IPS-18a (cell line): ENCODE data around the gene SPECC1L.

Source experiments
- H3K27ac ChIP-seq: one replicate; pipeline ENCODE4 v1.5.1; 2013; ENCODE audit warnings: low read length
- H3K27me3 ChIP-seq: one replicate; pipeline ENCODE4 v1.6.1; 2013; ENCODE audit warnings: mild to moderate bottlenecking, low read length; ENCODE audit not compliant: control insufficient read depth, insufficient read depth
- H3K36me3 ChIP-seq: one replicate; pipeline ENCODE4 v1.6.1; 2013; ENCODE audit warnings: low read depth, low read length; ENCODE audit not compliant: control insufficient read depth
- H3K4me1 ChIP-seq: one replicate; pipeline ENCODE4 v1.6.1; 2013; ENCODE audit warnings: low read depth, low read length; ENCODE audit not compliant: control insufficient read depth
- H3K4me3 ChIP-seq: one replicate; pipeline ENCODE4 v1.5.1; 2013; ENCODE audit warnings: low read length
- H3K9ac ChIP-seq: one replicate; pipeline ENCODE4 v1.6.1; 2013; ENCODE audit warnings: mild to moderate bottlenecking, low read length, moderate library complexity
- H3K9me3 ChIP-seq: one replicate; pipeline ENCODE4 v1.6.1; 2013; ENCODE audit warnings: low read depth, low read length; ENCODE audit not compliant: control insufficient read depth

SPECC1L gene

DNA sequence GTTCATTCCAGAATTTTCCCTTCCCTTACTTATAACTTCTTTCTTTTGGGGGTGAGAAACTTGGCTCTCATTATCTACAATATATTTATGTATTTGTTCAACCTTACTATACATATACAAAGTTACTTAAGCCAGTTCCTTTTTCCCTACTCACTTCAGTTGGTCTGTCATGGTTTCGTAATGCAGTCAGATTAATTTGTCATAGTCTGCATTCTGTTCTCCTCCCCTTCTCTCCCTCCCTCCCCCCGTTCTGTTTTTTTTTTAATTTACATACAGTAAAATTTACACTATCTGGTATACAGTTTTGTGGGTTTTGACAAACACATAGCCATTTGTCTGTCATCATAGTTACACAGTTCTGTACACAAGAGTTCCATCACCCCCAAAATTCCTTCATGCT is 84.9 kb downstream of the SPECC1L start:
- H3K36me3 ChIP-seq = peaks cover 31% of the 10 kb centered on the region

DNA sequence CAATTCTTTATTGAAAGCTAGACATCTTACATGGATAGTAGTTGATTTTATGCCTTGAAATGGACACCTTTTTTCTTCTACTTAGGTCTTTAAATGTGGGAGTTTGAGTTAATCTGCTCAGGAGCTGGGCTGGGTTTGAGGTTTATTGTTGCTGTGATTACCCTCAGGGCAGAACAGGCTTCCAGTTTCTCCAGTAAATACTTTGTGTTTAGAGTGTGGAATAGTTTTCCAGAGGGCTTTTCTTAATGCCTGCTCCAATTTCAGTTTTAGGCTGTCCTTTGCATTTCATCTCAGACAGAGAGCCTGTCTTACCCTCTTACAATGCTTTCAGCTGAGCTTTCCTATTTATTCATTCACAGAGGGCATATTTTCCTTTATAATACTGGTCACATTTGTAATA is 86.9 kb downstream of the SPECC1L start:
- Histone ChIP-seq H3K27ac (no peak overlapping the region), H3K9me3 (no peaks in the 10 kb centered on the region), H3K36me3 (peaks cover 21% of the 10 kb centered on the region), H3K27me3 (no peaks in the 10 kb centered on the region), H3K9ac (no peak overlapping the region), H3K4me3 (no peak overlapping the region), H3K4me1 (no peaks in the 10 kb centered on the region)

More for the DNA sequence above, 84.9 kb downstream of the SPECC1L start:
- Histone ChIP-seq H3K9ac (no peak overlapping the region), H3K4me3 (no peak overlapping the region), H3K27ac (no peak overlapping the region), H3K27me3 (no peaks in the 10 kb centered on the region), H3K4me1 (no peaks in the 10 kb centered on the region), H3K9me3 (no peaks in the 10 kb centered on the region)

DNA sequence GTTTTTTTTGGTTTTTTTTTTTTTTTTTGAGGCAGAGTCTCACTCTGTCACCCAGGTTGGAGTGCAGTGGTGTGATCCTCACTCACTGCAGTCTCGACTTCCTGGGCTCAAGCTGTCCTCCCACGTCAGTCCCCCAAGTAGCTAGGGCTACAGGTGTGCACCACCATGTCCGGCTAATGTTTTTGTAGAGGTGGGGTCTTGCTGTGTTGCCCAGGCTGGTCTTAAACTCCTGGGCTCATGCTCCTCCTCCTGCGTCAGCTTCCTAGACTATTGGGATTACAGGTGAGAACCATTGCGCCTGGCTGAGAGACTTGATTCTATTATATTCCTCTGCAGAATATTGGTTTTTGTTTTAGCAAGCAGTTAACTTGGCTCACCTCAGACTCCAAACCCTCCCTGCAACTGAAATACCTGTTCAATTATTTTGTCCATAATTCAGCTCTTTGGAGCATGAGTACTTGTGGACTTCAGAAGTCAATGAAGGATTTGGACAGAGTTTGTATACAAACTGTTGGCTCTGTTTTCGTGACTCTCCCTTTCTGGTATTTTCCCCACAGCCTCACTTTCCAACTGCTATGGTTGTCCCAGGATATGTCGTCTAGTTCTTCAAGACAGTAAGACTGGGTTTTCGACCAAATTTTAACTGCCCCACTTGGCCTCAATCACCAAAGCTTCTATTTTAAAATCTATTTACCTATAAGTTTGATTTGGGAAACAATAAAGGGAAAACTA is 87.6 kb downstream of the SPECC1L start:
- H3K27me3 ChIP-seq = no peaks in the 10 kb centered on the region
- H3K36me3 ChIP-seq = peaks cover 27% of the 10 kb centered on the region
- H3K27ac ChIP-seq = no peak overlapping the region
- no peaks in the 10 kb centered on the region for H3K9me3 ChIP-seq
- H3K4me1 ChIP-seq = no peaks in the 10 kb centered on the region
- no peak overlapping the region for H3K4me3 ChIP-seq
- no peak overlapping the region for H3K9ac ChIP-seq

DNA sequence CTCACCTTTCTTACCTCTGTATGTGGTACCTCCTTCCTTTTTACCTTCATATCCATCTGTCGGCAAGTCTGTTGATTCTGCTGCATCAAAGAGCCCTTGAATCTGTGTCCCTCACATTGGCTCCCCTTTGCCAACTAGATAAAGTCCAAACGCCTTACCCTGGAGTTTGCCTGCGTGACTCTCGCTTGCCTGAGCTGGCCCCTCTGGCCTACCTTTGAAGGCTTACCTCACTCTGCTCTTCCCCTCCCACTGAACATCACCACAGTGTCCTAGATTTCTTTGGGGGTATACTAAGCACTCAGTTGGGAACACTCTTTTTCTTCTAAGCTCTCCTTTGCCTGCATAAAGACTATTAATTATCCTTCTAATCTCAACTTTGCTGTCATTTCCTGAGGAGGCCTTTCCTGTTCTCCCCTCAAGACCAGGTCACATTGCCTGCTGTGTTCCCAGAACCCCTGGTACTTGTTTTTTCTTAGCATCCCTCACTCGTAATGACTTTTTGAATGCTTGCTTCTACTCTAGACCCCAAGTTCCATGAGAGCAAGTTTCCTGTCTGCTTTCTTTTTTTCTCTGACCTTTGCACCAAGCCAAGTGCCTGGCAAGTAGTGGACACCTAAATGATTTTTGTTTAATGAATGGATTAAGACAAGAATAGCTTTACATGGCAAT is 89.0 kb downstream of the SPECC1L start:
- H3K27me3 ChIP-seq = no peaks in the 10 kb centered on the region
- peaks cover 22% of the 10 kb centered on the region for H3K36me3 ChIP-seq
- H3K9me3 ChIP-seq = no peaks in the 10 kb centered on the region
- H3K27ac ChIP-seq = no peak overlapping the region
- no peak overlapping the region for H3K4me3 ChIP-seq
- no peaks in the 10 kb centered on the region for H3K4me1 ChIP-seq
- no peak overlapping the region for H3K9ac ChIP-seq

DNA sequence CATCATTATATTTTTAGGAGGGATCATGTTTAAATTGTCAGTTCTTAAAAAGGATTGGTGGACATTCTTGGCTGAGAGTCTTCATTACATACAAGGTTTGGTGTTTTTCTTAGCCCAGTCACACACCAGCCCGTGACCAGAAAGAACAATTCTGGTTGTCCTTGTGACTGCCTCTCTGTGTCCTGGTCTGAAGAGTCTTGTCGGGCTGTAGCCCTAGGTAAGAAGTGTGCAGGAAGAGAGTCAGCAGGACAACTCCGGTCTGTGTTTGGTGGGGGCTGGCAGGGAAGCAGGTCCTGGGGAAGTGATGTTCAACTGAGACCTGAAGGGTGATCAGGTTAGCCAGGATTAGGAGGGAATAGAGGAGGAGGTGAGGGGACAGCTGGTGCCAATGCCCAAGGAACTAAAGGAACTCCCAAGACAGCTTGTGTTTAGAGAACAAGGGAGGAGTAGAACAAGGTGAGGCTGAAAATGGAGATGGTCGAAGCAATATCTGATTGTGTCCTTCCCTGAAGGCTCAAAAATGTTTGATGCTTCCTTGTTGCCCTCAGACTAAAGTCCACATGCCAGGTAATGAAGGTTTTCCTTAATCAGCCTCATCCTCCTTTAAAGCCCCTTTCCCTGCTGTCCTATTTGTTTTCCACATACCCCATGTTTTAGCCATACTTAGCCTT is 91.5 kb downstream of the SPECC1L start:
- no peaks in the 10 kb centered on the region for H3K27me3 ChIP-seq
- no peak overlapping the region for H3K9ac ChIP-seq
- H3K27ac ChIP-seq = no peak overlapping the region
- no peaks in the 10 kb centered on the region for H3K4me1 ChIP-seq
- no peak overlapping the region for H3K4me3 ChIP-seq
- peaks cover 30% of the 10 kb centered on the region for H3K36me3 ChIP-seq
- no peaks in the 10 kb centered on the region for H3K9me3 ChIP-seq

DNA sequence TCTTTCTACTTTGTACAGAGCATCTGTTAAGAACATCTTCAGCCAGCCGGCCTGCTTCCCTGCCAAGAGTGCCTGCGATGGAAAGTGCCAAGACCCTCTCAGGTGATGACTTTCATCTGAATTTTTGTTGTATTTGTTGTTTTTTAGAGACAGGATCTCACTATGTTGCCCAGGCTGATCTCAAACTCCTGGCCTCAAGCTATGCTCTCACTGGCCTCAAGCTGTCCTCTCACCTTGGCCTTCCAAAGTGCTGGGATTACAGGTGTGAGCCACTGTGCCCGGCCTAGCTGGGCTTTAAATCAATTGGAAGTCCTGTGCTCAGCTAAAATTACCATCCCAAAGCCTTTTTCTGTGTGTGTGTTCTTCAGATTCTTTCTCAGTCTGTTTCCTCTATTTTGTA is 92.6 kb downstream of the SPECC1L start:
- H3K27ac ChIP-seq = no peak overlapping the region
- H3K36me3 ChIP-seq = peaks cover 36% of the 10 kb centered on the region
- H3K9ac ChIP-seq = no peak overlapping the region
- H3K27me3 ChIP-seq = no peaks in the 10 kb centered on the region
- H3K4me1 ChIP-seq = no peaks in the 10 kb centered on the region
- no peak overlapping the region for H3K4me3 ChIP-seq
- H3K9me3 ChIP-seq = no peaks in the 10 kb centered on the region

DNA sequence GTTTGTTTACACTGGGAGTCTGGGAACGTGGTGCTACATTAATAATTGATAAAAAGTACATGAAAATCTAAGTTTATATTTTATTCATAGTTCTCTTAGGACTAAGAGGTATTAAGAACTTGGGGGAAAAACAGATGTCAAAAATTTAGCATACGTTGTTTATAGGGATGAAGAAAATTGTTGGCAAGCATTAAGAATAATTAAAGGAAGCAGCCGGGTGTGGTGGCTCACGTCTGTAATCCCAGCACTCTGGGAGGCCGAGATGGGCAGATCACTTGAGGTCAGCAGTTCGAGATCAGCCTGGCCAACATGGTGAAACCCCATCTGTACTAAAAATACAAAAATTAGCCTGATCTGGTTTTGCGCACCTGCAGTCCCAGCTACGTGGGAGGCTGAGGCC is 96.1 kb downstream of the SPECC1L start:
- H3K36me3 ChIP-seq = peaks cover 58% of the 10 kb centered on the region
- no peaks in the 10 kb centered on the region for H3K4me1 ChIP-seq
- no peak overlapping the region for H3K4me3 ChIP-seq
- no peak overlapping the region for H3K9ac ChIP-seq
- H3K27ac ChIP-seq = no peak overlapping the region
- H3K9me3 ChIP-seq = no peaks in the 10 kb centered on the region
- H3K27me3 ChIP-seq = no peaks in the 10 kb centered on the region

DNA sequence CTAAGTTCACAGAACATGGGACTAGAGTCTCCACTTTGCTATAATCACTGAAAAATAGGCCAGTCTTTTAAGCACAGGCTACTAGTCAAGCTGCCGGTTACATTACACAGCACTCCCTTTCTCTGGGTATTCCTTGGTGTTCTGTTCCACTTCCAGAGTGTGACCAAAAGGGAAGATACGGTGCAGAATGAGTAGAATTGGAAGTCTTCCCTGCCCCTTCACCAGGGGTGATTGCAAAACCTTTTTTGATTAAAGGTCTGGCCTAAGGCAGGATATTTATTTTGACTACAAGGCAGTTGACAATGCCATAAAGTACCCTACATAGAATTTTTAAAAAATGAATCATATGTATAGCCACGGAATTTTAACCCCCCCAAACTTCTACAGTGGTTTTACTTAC is 97.2 kb downstream of the SPECC1L start:
- no peak overlapping the region for H3K4me3 ChIP-seq
- no peak overlapping the region for H3K9ac ChIP-seq
- H3K9me3 ChIP-seq = no peaks in the 10 kb centered on the region
- H3K27ac ChIP-seq = no peak overlapping the region
- no peaks in the 10 kb centered on the region for H3K27me3 ChIP-seq
- no peaks in the 10 kb centered on the region for H3K4me1 ChIP-seq
- H3K36me3 ChIP-seq = peaks cover 60% of the 10 kb centered on the region

DNA sequence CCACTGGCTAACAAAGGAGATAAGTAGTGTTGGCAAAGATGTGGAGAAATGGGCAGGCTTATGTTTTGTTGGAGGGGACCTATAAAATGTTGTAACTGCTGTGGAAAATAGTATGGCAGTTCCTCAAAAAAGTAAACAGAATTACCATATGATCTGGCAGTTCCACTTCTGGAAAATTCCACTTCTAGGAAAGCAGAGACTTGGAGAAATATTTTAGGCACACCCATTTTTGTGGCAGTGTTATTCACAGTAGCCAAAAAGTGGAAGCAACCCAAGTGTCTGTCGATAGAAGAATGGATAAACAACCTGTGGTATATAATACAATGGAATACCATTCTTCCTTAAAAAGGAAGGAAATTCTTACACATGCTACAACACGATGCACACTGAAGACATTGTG is 99.8 kb downstream of the SPECC1L start:
- Histone ChIP-seq H3K27ac (no peak overlapping the region), H3K36me3 (peaks cover 47% of the 10 kb centered on the region), H3K9me3 (no peaks in the 10 kb centered on the region), H3K4me3 (no peak overlapping the region), H3K27me3 (no peaks in the 10 kb centered on the region), H3K4me1 (no peaks in the 10 kb centered on the region), H3K9ac (no peak overlapping the region)

DNA sequence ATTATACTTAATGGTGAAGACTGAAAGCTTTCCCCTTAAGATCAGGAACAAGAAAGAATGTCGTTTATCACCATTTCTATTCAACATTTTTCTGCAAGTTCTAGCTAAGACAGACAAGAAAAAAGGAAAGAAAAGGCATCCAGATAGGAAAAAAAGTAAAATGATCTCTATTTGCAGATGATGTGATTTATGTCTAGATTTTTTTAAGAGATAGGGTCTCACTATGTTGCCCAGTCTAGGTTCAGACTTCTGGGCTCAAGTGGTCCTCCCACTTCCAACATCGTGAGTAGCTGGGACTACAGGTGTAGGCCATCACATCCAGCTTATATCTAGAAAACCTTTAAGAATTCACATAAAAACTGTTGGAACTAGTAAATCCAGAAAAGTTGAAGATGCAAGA is 105.4 kb downstream of the SPECC1L start:
- no peak overlapping the region for H3K9ac ChIP-seq
- no peak overlapping the region for H3K4me3 ChIP-seq
- H3K27me3 ChIP-seq = no peaks in the 10 kb centered on the region
- peaks cover 37% of the 10 kb centered on the region for H3K36me3 ChIP-seq
- H3K4me1 ChIP-seq = no peaks in the 10 kb centered on the region
- H3K27ac ChIP-seq = no peak overlapping the region
- H3K9me3 ChIP-seq = no peaks in the 10 kb centered on the region

DNA sequence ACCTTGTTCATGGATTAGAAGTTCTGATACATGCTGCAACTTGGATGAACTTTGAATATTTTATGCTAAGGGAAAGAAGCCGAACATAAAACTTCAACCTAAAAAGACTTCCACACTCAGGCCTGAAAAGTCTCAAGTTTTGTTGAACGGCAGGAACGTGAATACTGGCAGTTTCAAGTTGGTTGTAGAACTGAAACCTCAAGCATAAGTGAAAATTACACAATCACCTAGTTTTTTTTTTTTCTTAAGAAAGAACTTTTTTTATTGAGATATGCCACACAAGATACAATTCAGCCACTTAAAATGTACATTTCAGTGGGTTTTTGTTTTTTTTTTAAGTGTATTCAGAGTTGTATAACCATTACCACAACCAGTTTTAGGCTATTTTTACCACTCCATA is 106.0 kb downstream of the SPECC1L start:
- H3K9me3 ChIP-seq = no peaks in the 10 kb centered on the region
- H3K36me3 ChIP-seq = peaks cover 31% of the 10 kb centered on the region
- no peaks in the 10 kb centered on the region for H3K27me3 ChIP-seq
- H3K27ac ChIP-seq = no peak overlapping the region
- H3K4me1 ChIP-seq = no peaks in the 10 kb centered on the region
- H3K4me3 ChIP-seq = no peak overlapping the region
- H3K9ac ChIP-seq = no peak overlapping the region
